Natural killer cell treated with Interleukin-12 subunit alpha and Interleukin-12 subunit beta and Interleukin-15 and Interleukin-18, amount 100 ng/mL, for 72 hours (primary cell): ENCODE results near the gene MUC5AC. TPM values are rescaled to one million over a fixed set of nuclear protein-coding genes. Genes with fewer than 3 reads are reported as not detected.
"Not testable (repeated sequence)": the region's sequence is repeated elsewhere in the genome, so short reads cannot be mapped to it uniquely, and the experiment has no call there.

Experiments used
- ATAC-seq, 2 donors: fragments of 150-1000 bp; cut with Tn5 transposase in 1 of 2; sonication (Bioruptor Pico), chemical (Tn5 transposase) in 1 of 2; 2 replicates each; pipeline ENCODE4 v1.10.0; 2021
- DNase-seq: peaks from one replicate; pipeline ENCODE4 v3.0.0; 2022; ENCODE audit warnings: low spot score
- H3K27ac Mint-ChIP-seq, 2 donors: 1 replicate in 1 of 2; 2 replicates in 1 of 2; pipeline ENCODE4 v1.8.0; 2022; ENCODE audit warnings: mixed read lengths in 2 of 2, mild to moderate bottlenecking in 1 of 2, moderate library complexity in 1 of 2
- H3K27me3 Mint-ChIP-seq, 2 donors: 1 replicate in 1 of 2; 2 replicates in 1 of 2; pipeline ENCODE4 v1.8.0; 2022; ENCODE audit warnings: mixed read lengths in 2 of 2
- H3K36me3 Mint-ChIP-seq: one replicate; pipeline ENCODE4 v1.8.0; 2022; ENCODE audit warnings: mixed read lengths
- H3K4me1 Mint-ChIP-seq, 2 donors: 1 replicate in 1 of 2; 2 replicates in 1 of 2; pipeline ENCODE4 v1.8.0; 2022; ENCODE audit warnings: low read depth in 2 of 2, mixed read lengths in 2 of 2, mild to moderate bottlenecking in 1 of 2
- H3K4me3 Mint-ChIP-seq: one replicate; pipeline ENCODE4 v1.8.0; 2022; ENCODE audit warnings: mixed read lengths
- H3K9me3 Mint-ChIP-seq: 2 replicates; pipeline ENCODE4 v1.8.0; 2022; ENCODE audit warnings: mixed read lengths
- total RNA-seq, 2 donors: library from RNA; stranded (reverse); gene quantifications; one replicate each; pipeline ENCODE4 v1.2.3, GENCODE V29; 2022

MUC5AC gene
- total RNA-seq, 2 donors from 2014 or later: not detected

DNA sequence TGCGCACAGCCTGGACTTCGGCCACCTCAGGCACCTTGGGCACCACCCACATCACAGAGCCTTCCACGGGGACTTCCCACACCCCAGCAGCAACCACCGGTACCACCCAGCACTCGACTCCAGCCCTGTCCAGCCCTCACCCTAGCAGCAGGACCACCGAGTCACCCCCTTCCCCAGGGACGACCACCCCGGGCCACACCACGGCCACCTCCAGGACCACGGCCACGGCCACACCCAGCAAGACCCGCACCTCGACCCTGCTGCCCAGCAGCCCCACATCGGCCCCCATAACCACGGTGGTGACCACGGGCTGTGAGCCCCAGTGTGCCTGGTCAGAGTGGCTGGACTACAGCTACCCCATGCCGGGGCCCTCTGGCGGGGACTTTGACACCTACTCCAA, 91.2 kb downstream of the MUC5AC start:
- not testable (repeated sequence) for DNase-seq, H3K4me3 Mint-ChIP-seq

DNA sequence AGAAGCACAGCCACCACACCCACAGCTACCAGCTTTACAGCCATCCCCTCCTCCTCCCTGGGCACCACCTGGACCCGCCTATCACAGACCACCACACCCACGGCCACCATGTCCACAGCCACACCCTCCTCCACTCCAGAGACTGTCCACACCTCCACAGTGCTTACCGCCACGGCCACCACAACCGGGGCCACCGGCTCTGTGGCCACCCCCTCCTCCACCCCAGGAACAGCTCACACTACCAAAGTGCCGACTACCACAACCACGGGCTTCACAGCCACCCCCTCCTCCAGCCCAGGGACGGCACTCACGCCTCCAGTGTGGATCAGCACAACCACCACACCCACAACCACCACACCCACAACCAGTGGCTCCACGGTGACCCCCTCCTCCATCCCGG, 92.7 kb downstream of the MUC5AC start:
- H3K27ac Mint-ChIP-seq: peak overlapping the region in 1 of 2 donors; percentile 37

More for the DNA sequence above, 91.2 kb downstream of the MUC5AC start:
- H3K27me3 Mint-ChIP-seq, H3K36me3 Mint-ChIP-seq, ATAC-seq, H3K9me3 Mint-ChIP-seq, H3K27ac Mint-ChIP-seq: not testable (repeated sequence)
- peaks cover 6 to 19% of the 10 kb centered on the region in 2 donors for H3K4me1 Mint-ChIP-seq

More for the DNA sequence above, 92.7 kb downstream of the MUC5AC start:
- not testable (repeated sequence) for H3K36me3 Mint-ChIP-seq, ATAC-seq, DNase-seq, H3K9me3 Mint-ChIP-seq, H3K27me3 Mint-ChIP-seq, H3K4me3 Mint-ChIP-seq
- H3K4me1 Mint-ChIP-seq: peaks cover 6 to 19% of the 10 kb centered on the region in 2 donors

Other genes starting within 250 kb of the MUC5AC start
- gene CHID1, start 247.1 kb upstream of the MUC5AC start, total RNA-seq: 100 to 1,000 TPM in 1 of 2 donors, 10 to 100 TPM in 1; 64.8 to 115 TPM
- gene AP2A2, start 232.1 kb upstream of the MUC5AC start, total RNA-seq: 10 to 100 TPM; 51.6 to 75.1 TPM
- not detected for gene MUC6, start 121.2 kb upstream of the MUC5AC start, total RNA-seq
- gene MUC2, start 83.1 kb upstream of the MUC5AC start, total RNA-seq: not detected
- gene MUC5B, start 65.1 kb downstream of the MUC5AC start, total RNA-seq: not detected
- 10 to 100 TPM; 53.2 to 56.4 TPM for gene TOLLIP, start 151.7 kb downstream of the MUC5AC start, total RNA-seq
- gene BRSK2, start 232.0 kb downstream of the MUC5AC start, total RNA-seq: under 1 TPM; 0.17 to 0.33 TPM